Measurements from ENCODE around the gene GGACT.

DNA sequence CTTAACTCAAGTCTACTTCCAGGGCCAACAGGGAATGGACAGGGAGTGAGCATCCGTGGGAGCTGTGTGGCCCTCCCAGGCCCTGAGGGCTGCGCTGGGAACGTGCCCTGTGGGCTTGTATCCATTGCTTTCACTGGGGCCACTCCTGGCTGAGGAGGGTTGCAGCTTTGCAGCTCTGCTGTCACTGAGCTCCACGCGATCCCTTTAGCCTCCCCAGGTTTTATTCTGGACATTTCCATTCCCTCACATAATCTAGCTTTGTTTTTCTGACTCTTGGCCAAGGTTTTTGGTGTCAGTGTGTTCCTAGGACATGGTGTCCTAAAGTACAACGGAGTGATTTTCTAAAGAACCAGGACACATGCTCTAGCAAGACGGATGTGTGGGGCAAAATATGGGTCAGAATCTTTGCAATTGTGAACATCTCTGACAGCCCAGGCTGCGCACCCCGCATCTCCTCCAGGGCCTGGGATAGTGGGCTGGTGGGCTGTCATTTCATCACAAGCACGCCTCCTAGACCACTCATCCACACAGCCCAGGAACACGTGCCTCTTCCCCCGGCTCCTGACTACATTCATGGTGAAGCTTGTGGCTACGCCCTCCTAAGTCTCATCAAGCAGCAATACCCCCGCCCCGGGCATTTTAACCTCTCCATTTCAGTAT is 28.0 kb downstream of the GGACT start:
- TF ChIP-seq POLR2AphosphoS5 (IDR thresholded peaks at IDR 0.05) (no peak), CTCF (IDR thresholded peaks at IDR 0.05) (no peak), POLR2A (IDR thresholded peaks at IDR 0.05) (no peak)

Data from gastroesophageal sphincter (tissue), 3 donors.